GM19328 (cell line): ENCODE results near the gene RPS6KA4.

ENCODE experiments used
- ATAC-seq: cut with Tn5 transposase; IDR thresholded peaks from one replicate; pipeline ENCODE4 v1.9.1; 2021; ENCODE audit warnings: mild to moderate bottlenecking, moderate library complexity; ENCODE audit not compliant: unreplicated experiment

Gene RPS6KA4

GRCh38 chr11:64344787-64345186, 14.2 kb upstream of the RPS6KA4 start:
- no peak for ATAC-seq

DNA sequence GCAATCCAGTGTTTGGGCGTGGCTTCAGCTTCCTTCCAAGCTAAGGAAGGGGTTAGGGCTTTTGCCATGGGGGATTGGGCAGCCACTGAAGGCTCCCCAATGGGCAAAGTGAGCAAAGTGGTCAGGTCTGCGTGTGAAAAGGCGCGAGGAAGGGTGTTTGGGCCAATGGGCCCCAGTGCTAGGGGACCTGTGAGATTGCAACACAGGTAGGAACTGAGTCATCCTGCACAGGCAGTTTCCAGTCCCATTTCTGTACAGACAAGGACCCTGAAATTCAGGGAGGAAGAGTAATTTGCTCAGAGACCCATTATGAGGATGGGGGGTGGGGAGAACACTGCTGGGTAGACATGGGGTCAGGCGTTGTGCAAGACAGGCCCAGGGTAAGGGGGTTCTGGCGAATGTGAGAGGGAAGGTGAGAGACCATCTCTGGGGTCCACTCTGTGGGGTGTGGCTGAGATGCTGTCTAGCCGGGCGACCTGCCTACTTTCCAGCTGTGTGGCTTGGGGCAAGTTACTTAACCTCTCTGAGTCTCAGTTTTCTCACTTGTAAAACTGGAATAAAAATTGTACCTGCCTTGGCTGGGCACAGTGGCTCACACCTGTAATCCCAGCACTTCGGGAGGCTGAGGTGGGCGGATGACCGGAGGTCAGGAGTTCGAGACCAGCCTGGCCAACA, 11.6 kb upstream of the RPS6KA4 start:
- no peak for ATAC-seq

DNA sequence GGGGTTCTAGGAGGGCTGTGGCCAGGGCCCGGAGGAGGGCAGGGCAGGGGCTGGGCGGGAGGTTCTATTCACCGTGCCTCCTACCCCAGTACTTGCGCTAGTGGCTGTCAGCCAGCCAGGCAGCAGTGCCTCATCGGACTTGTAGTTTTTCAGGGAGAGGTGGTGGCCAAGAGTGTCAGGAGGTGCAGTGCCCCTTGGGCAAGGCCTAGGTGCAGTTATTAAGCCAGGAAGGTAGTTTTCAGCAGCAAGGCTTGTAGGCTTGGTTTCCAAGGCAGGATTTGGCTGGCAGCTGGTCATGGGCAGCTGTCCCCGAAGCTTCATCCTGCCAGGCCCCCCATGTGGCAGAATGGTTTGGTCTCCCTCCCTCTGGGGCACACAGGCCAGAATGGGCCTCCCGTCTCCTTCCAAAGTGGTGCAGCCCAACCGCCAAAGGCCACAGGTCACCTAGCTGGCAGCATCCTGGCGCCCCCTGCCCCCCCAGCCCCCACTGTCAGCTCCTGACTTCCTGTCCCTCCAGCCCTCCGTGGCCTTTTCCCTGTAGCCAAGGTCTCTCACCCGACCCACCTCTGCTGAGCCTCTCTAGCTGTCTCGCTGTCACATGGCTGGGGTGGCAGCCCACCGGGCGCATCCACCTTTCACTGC, 10.5 kb upstream of the RPS6KA4 start:
- no peak for ATAC-seq

- ATAC-seq: no peak
These were observed 10.0 kb upstream of the RPS6KA4 start for GRCh38 chr11:64349025-64349387.

DNA sequence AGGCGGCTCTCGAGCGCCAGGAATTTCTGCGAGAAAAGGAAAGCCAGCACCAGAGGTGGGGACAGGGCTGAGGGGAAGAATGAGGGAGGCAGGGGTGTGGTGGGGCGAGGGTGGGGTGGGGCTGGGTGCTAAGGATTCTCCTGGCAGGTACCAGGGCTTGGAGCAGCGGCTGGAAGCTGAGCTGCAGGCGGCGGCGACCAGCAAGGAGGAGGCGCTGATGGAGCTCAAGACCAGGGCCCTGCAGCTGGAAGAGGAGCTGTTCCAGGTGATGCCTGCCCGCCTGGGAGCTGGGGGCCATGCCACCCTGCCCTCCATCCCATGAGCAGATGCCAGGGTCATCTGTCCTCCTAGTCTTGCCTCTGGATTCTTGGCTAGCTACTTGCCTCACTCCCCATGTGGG, 9.6 kb upstream of the RPS6KA4 start:
- ATAC-seq: no peak

- no peak for ATAC-seq
These were observed 7.8 kb upstream of the RPS6KA4 start for GRCh38 chr11:64351136-64351631.

DNA sequence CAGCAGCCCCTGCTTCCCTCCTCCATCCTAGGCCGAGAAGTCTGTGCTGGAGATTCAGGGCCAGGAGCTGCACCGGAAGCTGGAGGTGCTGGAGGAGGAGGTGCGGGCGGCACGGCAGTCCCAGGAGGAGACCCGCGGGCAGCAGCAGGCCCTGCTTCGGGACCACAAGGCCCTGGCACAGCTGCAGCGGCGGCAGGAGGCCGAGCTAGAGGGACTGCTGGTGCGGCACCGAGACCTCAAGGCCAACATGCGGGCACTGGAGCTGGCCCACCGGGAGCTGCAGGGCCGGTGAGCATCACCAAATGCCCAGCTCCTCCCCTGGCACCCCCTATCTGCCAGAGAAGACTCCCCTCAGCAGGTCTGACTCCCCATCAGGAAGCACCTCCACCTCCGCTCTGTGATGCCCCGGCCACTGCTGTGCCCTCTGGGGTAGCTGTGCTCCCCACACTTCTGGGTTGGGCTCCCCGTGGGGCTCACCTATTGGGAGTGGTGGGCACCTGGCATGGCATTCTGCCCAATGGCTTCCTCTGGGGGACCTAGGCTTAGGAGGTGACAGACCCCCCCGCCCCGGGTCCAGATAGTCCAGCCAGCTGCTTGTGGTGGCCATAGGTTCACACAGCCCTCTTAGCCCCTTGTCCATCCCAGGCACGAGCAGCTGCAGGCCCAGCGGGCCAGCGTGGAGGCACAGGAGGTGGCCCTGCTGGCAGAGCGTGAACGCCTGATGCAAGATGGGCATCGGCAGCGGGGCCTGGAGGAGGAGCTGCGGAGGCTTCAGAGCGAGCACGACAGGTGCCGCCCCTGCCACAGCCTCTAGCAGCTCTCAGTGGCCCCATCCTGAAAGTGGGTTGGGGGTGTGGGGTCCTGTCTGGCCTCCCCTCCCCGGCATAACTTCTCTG, 6.6 kb upstream of the RPS6KA4 start:
- no peak for ATAC-seq

DNA sequence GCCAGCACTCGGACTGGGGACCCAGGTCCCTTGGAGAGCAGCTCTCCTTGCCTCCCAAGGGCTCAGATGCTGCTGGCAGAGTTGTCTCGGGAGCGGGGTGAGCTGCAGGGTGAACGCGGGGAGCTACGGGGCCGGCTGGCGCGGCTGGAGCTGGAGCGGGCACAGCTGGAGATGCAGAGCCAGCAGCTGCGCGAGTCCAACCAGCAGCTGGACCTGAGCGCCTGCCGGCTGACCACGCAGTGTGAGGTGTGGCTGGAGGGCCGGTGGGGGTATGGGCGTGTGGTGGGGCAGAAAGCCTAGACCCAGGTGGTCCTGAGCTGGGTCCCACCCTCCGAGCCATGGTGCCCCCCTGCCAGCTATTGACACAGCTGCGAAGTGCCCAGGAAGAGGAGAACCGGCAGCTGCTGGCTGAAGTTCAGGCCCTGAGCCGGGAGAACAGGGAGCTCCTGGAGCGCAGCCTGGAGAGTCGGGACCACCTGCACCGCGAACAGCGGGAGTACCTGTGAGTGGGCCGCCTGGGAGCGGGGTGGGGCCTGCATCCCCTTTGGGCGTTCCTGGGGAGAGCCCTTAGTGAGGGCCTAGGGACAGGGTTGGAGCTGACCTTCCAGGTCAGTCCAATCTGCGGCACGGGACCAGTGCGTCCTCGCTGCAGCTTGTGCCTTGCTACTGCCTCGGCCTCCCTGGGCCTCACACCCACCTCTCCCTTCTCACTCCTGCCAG, 5.8 kb upstream of the RPS6KA4 start:
- no peak for ATAC-seq

- no peak for ATAC-seq
These were observed 5.1 kb upstream of the RPS6KA4 start for GRCh38 chr11:64353715-64354506.

GRCh38 chr11:64355078-64355940, 3.7 kb upstream of the RPS6KA4 start:
- no peak for ATAC-seq

DNA sequence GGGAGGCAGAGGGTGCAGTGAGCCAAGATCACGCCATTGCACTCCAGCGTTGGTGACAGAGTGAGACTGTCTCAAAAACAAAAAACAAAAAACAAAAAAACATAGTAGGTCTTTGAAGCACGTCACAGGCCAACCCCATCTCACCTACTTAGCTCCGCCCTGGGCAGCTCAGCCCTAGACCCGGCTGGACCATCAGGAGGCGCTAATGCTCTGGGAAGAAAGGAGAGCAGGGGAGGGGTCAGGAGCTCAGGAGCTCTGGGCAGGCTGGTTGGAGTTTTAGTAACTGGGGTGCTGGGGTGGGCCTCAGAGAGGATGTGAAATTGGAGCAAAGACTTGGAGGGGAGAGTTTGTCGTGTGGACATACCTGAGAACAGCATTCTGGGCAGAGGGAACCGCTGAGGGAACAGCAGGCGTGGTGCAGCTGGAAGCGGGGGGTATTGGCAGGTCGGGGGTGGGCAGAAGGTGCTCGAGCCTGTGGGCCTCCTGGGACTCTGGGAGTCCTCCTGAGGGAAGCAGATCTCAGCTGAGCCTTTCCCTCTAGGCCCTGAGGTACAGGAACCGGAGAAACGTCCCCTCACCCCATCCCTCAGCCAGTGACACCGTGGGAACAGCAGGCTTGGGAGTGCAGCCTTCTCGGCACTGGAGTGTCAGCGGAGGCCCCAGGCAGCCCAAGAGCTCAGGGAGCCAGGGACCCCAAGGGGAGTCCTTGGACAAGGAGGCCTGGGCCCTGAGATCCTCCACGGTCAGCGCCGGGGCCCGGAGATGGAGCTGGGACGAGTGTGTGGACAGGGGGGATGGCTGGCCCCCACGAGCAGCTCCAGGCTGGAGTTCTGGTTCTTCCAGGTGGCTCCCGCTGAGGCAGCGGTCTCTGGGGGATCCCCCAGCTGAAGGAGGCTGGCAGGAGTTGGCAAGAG, 2.2 kb upstream of the RPS6KA4 start:
- ATAC-seq: no peak

DNA sequence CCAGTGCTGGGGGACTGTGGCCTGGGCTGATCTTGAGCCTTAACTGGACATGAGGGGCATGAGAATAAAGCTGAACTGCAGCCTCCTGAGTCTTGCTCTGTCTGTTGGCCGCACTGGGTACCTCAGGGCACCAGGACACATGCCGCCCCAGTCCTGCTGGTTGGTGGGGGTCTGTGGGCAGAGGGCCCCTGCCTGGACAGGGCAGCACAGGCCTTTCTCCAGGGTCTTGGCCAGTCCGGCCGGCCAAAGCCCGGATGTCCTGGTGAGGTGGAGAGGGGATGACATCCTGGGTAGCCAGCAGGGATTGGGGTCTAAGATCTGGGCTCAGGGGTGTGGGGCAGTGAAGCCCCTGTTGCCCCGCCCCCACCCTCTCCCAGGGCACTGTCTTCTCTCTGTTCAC, 1.5 kb upstream of the RPS6KA4 start:
- ATAC-seq: no peak

DNA sequence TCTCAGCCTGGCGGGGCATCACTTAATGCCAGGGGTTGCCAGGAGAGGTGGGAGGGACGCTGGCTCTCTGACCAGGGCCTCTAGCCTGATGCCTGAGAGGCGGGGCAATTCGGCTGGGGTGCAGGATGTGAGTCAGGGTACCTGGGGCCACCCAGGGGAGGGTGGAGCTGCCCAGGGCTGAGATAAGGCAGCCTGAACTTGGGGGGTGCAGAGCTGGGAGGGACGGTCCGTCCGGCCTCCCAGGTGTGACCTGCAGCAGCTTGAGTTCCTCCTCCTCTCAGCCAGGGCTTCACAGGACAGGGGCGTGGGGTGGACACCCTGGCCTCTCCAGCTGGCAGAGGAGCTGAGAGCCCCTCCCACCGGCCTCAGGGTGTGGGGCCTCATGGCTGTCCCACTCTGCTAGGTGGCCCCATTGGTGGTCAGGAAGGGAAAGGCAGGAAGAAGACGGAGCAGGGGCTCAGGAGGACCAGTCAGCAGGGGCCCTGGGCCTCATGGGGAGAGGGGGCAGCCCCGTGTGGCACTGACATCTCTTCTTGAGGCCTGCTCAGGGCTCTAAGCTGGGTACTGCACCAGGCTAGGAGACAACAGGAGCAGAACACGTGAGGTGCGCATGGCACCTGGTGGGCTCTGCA, 942 bp upstream of the RPS6KA4 start:
- no peak for ATAC-seq

- no peak for ATAC-seq
These were observed 441 bp upstream of the RPS6KA4 start for GRCh38 chr11:64358536-64358906.

- no peak for ATAC-seq
These were observed 917 bp downstream of the RPS6KA4 start for GRCh38 chr11:64359712-64360445.

DNA sequence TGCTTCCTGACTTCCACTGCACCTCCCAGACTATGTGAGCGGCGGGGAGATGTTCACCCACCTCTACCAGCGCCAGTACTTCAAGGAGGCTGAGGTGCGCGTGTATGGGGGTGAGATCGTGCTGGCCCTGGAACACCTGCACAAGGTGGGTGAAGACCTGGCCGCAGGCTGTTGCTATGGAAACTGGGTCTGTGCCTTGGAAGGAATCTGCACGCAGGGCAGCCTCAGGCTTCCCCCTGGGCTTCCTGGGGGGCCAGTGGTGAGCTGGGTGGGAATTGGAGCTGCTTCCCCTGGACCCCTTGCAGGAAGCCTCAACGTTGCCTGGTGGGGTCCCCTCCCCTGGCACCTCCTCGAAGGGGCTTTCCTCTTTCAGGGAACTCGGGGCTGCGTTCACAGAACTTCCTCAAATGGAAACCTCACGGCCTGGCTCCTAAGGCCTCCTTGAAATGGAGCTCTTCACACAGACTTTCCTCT, 1.5 kb downstream of the RPS6KA4 start:
- no peak for ATAC-seq

DNA sequence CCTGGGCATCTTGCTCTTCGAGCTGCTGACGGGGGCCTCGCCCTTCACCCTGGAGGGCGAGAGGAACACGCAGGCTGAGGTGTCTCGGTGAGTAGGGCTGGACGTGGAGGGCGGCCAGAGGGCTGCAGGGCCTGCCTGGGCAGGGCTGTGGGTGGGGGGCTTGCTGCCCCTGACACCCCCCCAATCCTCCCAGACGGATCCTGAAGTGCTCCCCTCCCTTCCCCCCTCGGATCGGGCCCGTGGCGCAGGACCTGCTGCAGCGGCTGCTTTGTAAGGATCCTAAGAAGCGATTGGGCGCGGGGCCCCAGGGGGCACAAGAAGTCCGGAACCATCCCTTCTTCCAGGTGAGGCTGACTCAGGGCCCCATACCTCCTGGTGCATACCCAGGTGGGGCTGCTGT, 2.7 kb downstream of the RPS6KA4 start:
- no peak for ATAC-seq
